ENCODE results near the gene PRRC2B. TPM values are rescaled to one million over a fixed set of nuclear protein-coding genes. Genes with fewer than 3 reads are reported as not detected.
A peak's percentile ranks its signal among the peaks of the same experiment; 100 is the strongest.
"Not testable (repeated sequence)": the region's sequence is repeated elsewhere in the genome, so short reads cannot be mapped to it uniquely, and the experiment has no call there.

Gene PRRC2B
- total RNA-seq, 1 donor from 2014 or later, result 185 TPM

- DNase-seq (ENCODE audit: low spot score), result peak; percentile 55
Observed at GRCh38 chr9:131467214-131467935, 73.5 kb downstream of the PRRC2B start.

GRCh38 chr9:131468031-131468430 is 74.1 kb downstream of the PRRC2B start:
- peak; percentile 37 for DNase-seq (ENCODE audit: low spot score)

- DNase-seq (ENCODE audit: low spot score), result peak; percentile 39
Observed at GRCh38 chr9:131469356-131469755, 75.5 kb downstream of the PRRC2B start.

- peak; percentile 57 for DNase-seq (ENCODE audit: low spot score)
Observed at GRCh38 chr9:131469951-131470350, 76.1 kb downstream of the PRRC2B start.

- DNase-seq (ENCODE audit: low spot score), result peak; percentile 62
Observed at GRCh38 chr9:131470581-131470991, 76.7 kb downstream of the PRRC2B start.

GRCh38 chr9:131472085-131472484 is 78.2 kb downstream of the PRRC2B start:
- DNase-seq (ENCODE audit: low spot score), result not testable (repeated sequence)

GRCh38 chr9:131473198-131473885 is 79.5 kb downstream of the PRRC2B start:
- DNase-seq (ENCODE audit: low spot score), result peak; percentile 72

GRCh38 chr9:131473891-131474290 is 80.0 kb downstream of the PRRC2B start:
- DNase-seq (ENCODE audit: low spot score), result peak; percentile 72

- DNase-seq (ENCODE audit: low spot score), result peak; percentile 59
Observed at GRCh38 chr9:131474711-131475110, 80.8 kb downstream of the PRRC2B start.

- no peak for DNase-seq (ENCODE audit: low spot score)
Observed at GRCh38 chr9:131475111-131475955, 81.4 kb downstream of the PRRC2B start.

- DNase-seq (ENCODE audit: low spot score), result no peak
Observed at GRCh38 chr9:131475956-131476776, 82.3 kb downstream of the PRRC2B start.

GRCh38 chr9:131476777-131477345 is 83.0 kb downstream of the PRRC2B start:
- DNase-seq (ENCODE audit: low spot score), result no peak

- no peak for DNase-seq (ENCODE audit: low spot score)
Observed at GRCh38 chr9:131477367-131477766, 83.5 kb downstream of the PRRC2B start.

GRCh38 chr9:131477816-131478419 is 84.0 kb downstream of the PRRC2B start:
- DNase-seq (ENCODE audit: low spot score), result no peak

GRCh38 chr9:131478421-131478868 is 84.6 kb downstream of the PRRC2B start:
- DNase-seq (ENCODE audit: low spot score), result no peak

GRCh38 chr9:131478911-131479310 is 85.0 kb downstream of the PRRC2B start:
- no peak for DNase-seq (ENCODE audit: low spot score)

- DNase-seq (ENCODE audit: low spot score), result no peak
Observed at GRCh38 chr9:131480258-131480657, 86.4 kb downstream of the PRRC2B start.

GRCh38 chr9:131481441-131482342 is 87.8 kb downstream of the PRRC2B start:
- no peak for DNase-seq (ENCODE audit: low spot score)

All from mesenteric fat pad (tissue), 1 donor.